DOHH2 (cell line): Measurements from ENCODE around the gene EIF4EBP3.

Source experiments
- H3F3A ChIP-seq: fragments of 200-600 bp; sonication (generic), shearing (Covaris generic); 2 replicates; pipeline ENCODE4 v1.6.0; 2016; ENCODE audit warnings: antibody characterized with exemption, mild to moderate bottlenecking; ENCODE audit not compliant: control insufficient read depth, insufficient read depth
- H3K27ac ChIP-seq: fragments of 200-600 bp; sonication (generic); 2 replicates; pipeline ENCODE4 v1.5.1; 2014; ENCODE audit warnings: low read depth, mild to moderate bottlenecking, low read length, moderate library complexity
- H3K27me3 ChIP-seq: fragments of 200-600 bp; sonication (generic); 2 replicates; pipeline ENCODE4 v1.6.1; 2014; ENCODE audit warnings: mild to moderate bottlenecking, low read length, mixed read lengths; ENCODE audit not compliant: control insufficient read depth
- H3K36me3 ChIP-seq: fragments of 200-600 bp; sonication (generic); 2 replicates; pipeline ENCODE4 v1.6.1; 2014; ENCODE audit warnings: mild to moderate bottlenecking, low read length, moderate library complexity, mixed read lengths; ENCODE audit not compliant: control insufficient read depth
- H3K4me1 ChIP-seq: fragments of 200-600 bp; sonication (generic); 2 replicates; pipeline ENCODE4 v1.6.1; 2014; ENCODE audit warnings: mild to moderate bottlenecking, low read length, mixed read lengths; ENCODE audit not compliant: control insufficient read depth
- H3K4me2 ChIP-seq: fragments of 200-600 bp; sonication (generic); 2 replicates; pipeline ENCODE4 v1.6.0; 2014; ENCODE audit warnings: mild to moderate bottlenecking, low read length, moderate library complexity
- H3K4me3 ChIP-seq: fragments of 200-600 bp; sonication (generic); 2 replicates; pipeline ENCODE4 v1.5.1; 2014; ENCODE audit warnings: mild to moderate bottlenecking, low read length, mixed read lengths
- H3K79me2 ChIP-seq: fragments of 200-600 bp; sonication (generic); 2 replicates; pipeline ENCODE4 v1.6.1; 2014; ENCODE audit warnings: mild to moderate bottlenecking, low read length, mixed read lengths; ENCODE audit not compliant: control insufficient read depth
- H3K9me2 ChIP-seq: fragments of 200-600 bp; sonication (generic); replicated peaks from 2 replicates; pipeline ENCODE4 v1.6.1; 2014; ENCODE audit warnings: mild to moderate bottlenecking, low read length, mixed read lengths; ENCODE audit not compliant: control insufficient read depth
- H3K9me3 ChIP-seq: fragments of 200-600 bp; sonication (generic); 2 replicates; pipeline ENCODE4 v1.6.1; 2014; ENCODE audit warnings: antibody characterized with exemption, low read length, mixed read lengths; ENCODE audit not compliant: control insufficient read depth, insufficient read depth
- H4K20me1 ChIP-seq: fragments of 200-600 bp; sonication (generic); 2 replicates; pipeline ENCODE4 v1.6.0; 2014; ENCODE audit warnings: low read depth, mild to moderate bottlenecking, antibody characterized with exemption, low read length, moderate library complexity; ENCODE audit not compliant: control insufficient read depth, insufficient read depth
- EZH2phosphoT487 ChIP-seq: fragments of 200-600 bp; sonication (generic); IDR thresholded peaks from 2 replicates; pipeline ENCODE4 v1.6.1; 2017; ENCODE audit warnings: borderline replicate concordance, mild to moderate bottlenecking, antibody characterized with exemption, low read length, moderate library complexity, mixed read lengths
- TF ChIP-seq, protein P1 (sequence below): fragments of 200-600 bp; sonication (generic); IDR thresholded peaks from one replicate; pipeline ENCODE4 v1.5.1; 2014; ENCODE audit warnings: antibody characterized with exemption, mild to moderate bottlenecking, low read depth, low read length; ENCODE audit not compliant: poor library complexity, severe bottlenecking

EIF4EBP3 gene

DNA sequence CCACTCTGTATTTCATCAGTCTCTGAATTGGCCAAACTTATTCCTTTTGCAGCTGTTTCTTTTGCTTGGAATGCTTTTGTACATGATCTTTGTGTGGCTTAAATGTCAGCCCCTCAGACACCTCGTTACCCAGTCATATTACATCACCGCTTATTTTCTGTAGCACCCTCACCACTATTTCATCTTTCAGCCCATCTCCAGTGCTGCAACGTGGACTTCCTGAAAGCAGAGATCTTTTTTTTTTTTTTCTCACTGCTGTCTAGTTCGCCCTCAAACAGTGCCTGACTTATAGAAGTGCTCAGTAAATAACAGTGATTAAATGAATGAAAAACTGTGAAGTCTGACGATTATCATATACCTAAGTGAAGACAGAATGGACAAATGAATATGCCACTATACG lies 9.0 kb downstream of the EIF4EBP3 start:
- Histone ChIP-seq H4K20me1 (no peaks in the 10 kb centered on the region), H3F3A (no peaks in the 10 kb centered on the region), H3K4me3 (peak overlapping the region; percentile 93), H3K27me3 (no peaks in the 10 kb centered on the region), H3K79me2 (peaks cover 48% of the 10 kb centered on the region), H3K9me2 (no peaks in the 10 kb centered on the region), H3K27ac (peak overlapping the region; percentile 47), H3K36me3 (peaks cover 51% of the 10 kb centered on the region), H3K4me1 (peaks cover 41% of the 10 kb centered on the region), H3K4me2 (peak overlapping the region; percentile 81), H3K9me3 (no peaks in the 10 kb centered on the region)
- TF ChIP-seq, protein P1, sequence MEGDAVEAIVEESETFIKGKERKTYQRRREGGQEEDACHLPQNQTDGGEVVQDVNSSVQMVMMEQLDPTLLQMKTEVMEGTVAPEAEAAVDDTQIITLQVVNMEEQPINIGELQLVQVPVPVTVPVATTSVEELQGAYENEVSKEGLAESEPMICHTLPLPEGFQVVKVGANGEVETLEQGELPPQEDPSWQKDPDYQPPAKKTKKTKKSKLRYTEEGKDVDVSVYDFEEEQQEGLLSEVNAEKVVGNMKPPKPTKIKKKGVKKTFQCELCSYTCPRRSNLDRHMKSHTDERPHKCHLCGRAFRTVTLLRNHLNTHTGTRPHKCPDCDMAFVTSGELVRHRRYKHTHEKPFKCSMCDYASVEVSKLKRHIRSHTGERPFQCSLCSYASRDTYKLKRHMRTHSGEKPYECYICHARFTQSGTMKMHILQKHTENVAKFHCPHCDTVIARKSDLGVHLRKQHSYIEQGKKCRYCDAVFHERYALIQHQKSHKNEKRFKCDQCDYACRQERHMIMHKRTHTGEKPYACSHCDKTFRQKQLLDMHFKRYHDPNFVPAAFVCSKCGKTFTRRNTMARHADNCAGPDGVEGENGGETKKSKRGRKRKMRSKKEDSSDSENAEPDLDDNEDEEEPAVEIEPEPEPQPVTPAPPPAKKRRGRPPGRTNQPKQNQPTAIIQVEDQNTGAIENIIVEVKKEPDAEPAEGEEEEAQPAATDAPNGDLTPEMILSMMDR = no peak
- no peak for TF ChIP-seq EZH2phosphoT487

- H3K36me3 ChIP-seq = peaks cover 43% of the 10 kb centered on the region
- peaks cover 41% of the 10 kb centered on the region for H3K4me1 ChIP-seq
- H3K79me2 ChIP-seq = peaks cover 48% of the 10 kb centered on the region
- H3K9me3 ChIP-seq = no peaks in the 10 kb centered on the region
- H3K27ac ChIP-seq = peak within 1 kb of the TSS; percentile 47
- TF ChIP-seq, protein P1 = no peak
- no peak for TF ChIP-seq EZH2phosphoT487
- no peaks in the 10 kb centered on the region for H4K20me1 ChIP-seq
- no peaks in the 10 kb centered on the region for H3F3A ChIP-seq
- H3K4me2 ChIP-seq = peak within 1 kb of the TSS; percentile 81
- peak within 1 kb of the TSS; percentile 93 for H3K4me3 ChIP-seq
- no peaks in the 10 kb centered on the region for H3K27me3 ChIP-seq
- H3K9me2 ChIP-seq = no peaks in the 10 kb centered on the region
These were observed 9.8 kb downstream of the EIF4EBP3 start, which contains the start of gene SRA1 for GRCh38 chr5:140557136-140557805. Gene SRA1 (minus strand): TSS chr5:140557473. CDS start chr5:140557452, 21 bp downstream.

DNA sequence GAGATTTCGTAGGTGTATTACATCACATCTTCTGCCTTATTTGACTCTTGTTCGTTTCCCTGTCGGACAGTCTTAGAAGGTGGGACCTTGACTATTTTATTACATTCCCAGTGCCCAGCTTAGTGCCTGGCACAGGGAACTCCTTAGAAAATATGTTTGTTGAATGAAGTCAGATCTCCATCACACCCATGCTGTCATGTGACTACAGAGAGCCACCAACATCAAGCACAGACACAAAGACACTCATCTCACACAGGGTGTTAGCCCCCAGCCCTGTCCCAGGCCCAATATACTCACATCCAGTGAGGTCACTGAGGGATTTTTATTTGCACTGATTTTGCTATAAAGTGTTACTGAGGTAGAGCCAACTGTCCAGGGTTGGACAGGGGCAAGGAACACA lies 10.5 kb downstream of the EIF4EBP3 start:
- H4K20me1 ChIP-seq = no peaks in the 10 kb centered on the region
- H3K9me2 ChIP-seq = no peaks in the 10 kb centered on the region
- no peaks in the 10 kb centered on the region for H3K27me3 ChIP-seq
- H3K4me1 ChIP-seq = peaks cover 38% of the 10 kb centered on the region
- peak overlapping the region; percentile 93 for H3K4me3 ChIP-seq
- H3K79me2 ChIP-seq = peaks cover 43% of the 10 kb centered on the region
- peaks cover 37% of the 10 kb centered on the region for H3K36me3 ChIP-seq
- H3K27ac ChIP-seq = peak overlapping the region; percentile 47
- no peaks in the 10 kb centered on the region for H3F3A ChIP-seq
- TF ChIP-seq EZH2phosphoT487 = no peak
- TF ChIP-seq, protein P1 = no peak
- H3K4me2 ChIP-seq = peak overlapping the region; percentile 81
- H3K9me3 ChIP-seq = no peaks in the 10 kb centered on the region
